Uterus (tissue), 2 donors: ENCODE data around the gene VEZT.

Experiments
- POLR2A ChIP-seq, 2 donors: fragments of 450-650 bp; IDR thresholded peaks; one replicate each; pipeline ENCODE4 v1.6.1; 2016; ENCODE audit warnings: antibody characterized with exemption in 2 of 2, mild to moderate bottlenecking in 1 of 2, moderate library complexity in 1 of 2
- TF ChIP-seq, protein P1 (sequence below), 4 experiments: fragments of 200-600 bp in 2 of 4; fragments of 450-650 bp in 2 of 4; sonication (generic) in 2 of 4; IDR thresholded peaks; one replicate each; pipeline ENCODE4 v1.5.1; 2016 to 2019; ENCODE audit warnings: antibody characterized with exemption in 4 of 4, mild to moderate bottlenecking in 2 of 4, moderate library complexity in 1 of 4

GRCh38 chr12:95291501-95291900 is 73.9 kb downstream of the VEZT start:
- TF ChIP-seq, protein P1, sequence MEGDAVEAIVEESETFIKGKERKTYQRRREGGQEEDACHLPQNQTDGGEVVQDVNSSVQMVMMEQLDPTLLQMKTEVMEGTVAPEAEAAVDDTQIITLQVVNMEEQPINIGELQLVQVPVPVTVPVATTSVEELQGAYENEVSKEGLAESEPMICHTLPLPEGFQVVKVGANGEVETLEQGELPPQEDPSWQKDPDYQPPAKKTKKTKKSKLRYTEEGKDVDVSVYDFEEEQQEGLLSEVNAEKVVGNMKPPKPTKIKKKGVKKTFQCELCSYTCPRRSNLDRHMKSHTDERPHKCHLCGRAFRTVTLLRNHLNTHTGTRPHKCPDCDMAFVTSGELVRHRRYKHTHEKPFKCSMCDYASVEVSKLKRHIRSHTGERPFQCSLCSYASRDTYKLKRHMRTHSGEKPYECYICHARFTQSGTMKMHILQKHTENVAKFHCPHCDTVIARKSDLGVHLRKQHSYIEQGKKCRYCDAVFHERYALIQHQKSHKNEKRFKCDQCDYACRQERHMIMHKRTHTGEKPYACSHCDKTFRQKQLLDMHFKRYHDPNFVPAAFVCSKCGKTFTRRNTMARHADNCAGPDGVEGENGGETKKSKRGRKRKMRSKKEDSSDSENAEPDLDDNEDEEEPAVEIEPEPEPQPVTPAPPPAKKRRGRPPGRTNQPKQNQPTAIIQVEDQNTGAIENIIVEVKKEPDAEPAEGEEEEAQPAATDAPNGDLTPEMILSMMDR (IDR thresholded peaks at IDR 0.05): no peak
- TF ChIP-seq POLR2A (IDR thresholded peaks at IDR 0.05): no peak
